Activated CD8-positive, alpha-beta T cell treated with anti-CD3 and anti-CD28 coated beads, Interleukin-2, amount 10 ng/mL, durations not matched to agents 7 days and 5 days (primary cell): ENCODE results near the gene LRRC3C. TPM values are rescaled to one million over a fixed set of nuclear protein-coding genes. Genes with fewer than 3 reads are reported as not detected.
A peak's percentile ranks its signal among the peaks of the same experiment; 100 is the strongest.

ENCODE experiments used
- ATAC-seq: fragments of 150-1000 bp; cut with Tn5 transposase; one replicate; pipeline ENCODE4 v1.10.0; 2021; ENCODE audit warnings: moderate library complexity
- CTCF ChIA-PET: fragments of 350-600 bp; sonication (Branson Sonifier 250); formaldehyde crosslinking; loops from one replicate; lab custom pipeline; 2021; ENCODE audit warnings: antibody characterized with exemption; lab: Charles Lee
- POLR2A ChIA-PET: fragments of 350-600 bp; sonication (Branson Sonifier 250); formaldehyde crosslinking; loops from one replicate; lab custom pipeline; 2021; ENCODE audit warnings: antibody characterized with exemption; lab: Charles Lee
- DNase-seq: peaks from one replicate; pipeline ENCODE4 v3.0.0-alpha.2; 2020
- H3K27ac Mint-ChIP-seq: one replicate; pipeline ENCODE4 v1.8.0; 2021; ENCODE audit warnings: mild to moderate bottlenecking, mixed read lengths
- H3K27me3 Mint-ChIP-seq: one replicate; pipeline ENCODE4 v1.8.0; 2021; ENCODE audit warnings: low read depth, mixed read lengths
- H3K36me3 Mint-ChIP-seq: one replicate; pipeline ENCODE4 v1.8.0; 2021; ENCODE audit warnings: low read depth, mixed read lengths
- H3K4me1 Mint-ChIP-seq: one replicate; pipeline ENCODE4 v1.8.0; 2021; ENCODE audit warnings: low read depth, mixed read lengths
- H3K4me3 Mint-ChIP-seq: one replicate; pipeline ENCODE4 v1.8.0; 2021; ENCODE audit warnings: mild to moderate bottlenecking, mixed read lengths
- H3K9me3 Mint-ChIP-seq: one replicate; pipeline ENCODE4 v1.8.0; 2022; ENCODE audit warnings: mixed read lengths; ENCODE audit not compliant: insufficient read depth
- total RNA-seq, 2 experiments: library from RNA; stranded (reverse); gene quantifications; one replicate each; pipeline ENCODE4 v1.2.3, GENCODE V29; 2021

Gene LRRC3C
- total RNA-seq, 2 experiments from 2014 or later, result not detected

GRCh38 chr17:39908789-39909352 lies 18.7 kb upstream of the LRRC3C start:
- no peak for ATAC-seq
- Mint-ChIP-seq H3K36me3 (peaks cover 80% of the 10 kb centered on the region), H3K4me1 (peaks cover 34% of the 10 kb centered on the region), H3K4me3 (no peak overlapping the region), H3K9me3 (no peaks in the 10 kb centered on the region), H3K27ac (no peak overlapping the region), H3K27me3 (no peaks in the 10 kb centered on the region)
- DNase-seq, result no peak
- ChIA-PET POLR2A (interaction anchor here (1.1 kb wide), 1 partner anchor 25 kb away, joined by 3 read pairs; no protein-coding TSS in a partner anchor), CTCF (interaction anchor here (1.4 kb wide), 1 partner anchor 287 kb away, joined by 3 read pairs; no protein-coding TSS in a partner anchor)

GRCh38 chr17:39913989-39914388 lies 13.5 kb upstream of the LRRC3C start:
- Mint-ChIP-seq H3K9me3 (no peaks in the 10 kb centered on the region), H3K4me1 (peaks cover 30% of the 10 kb centered on the region), H3K27me3 (no peaks in the 10 kb centered on the region), H3K4me3 (no peak overlapping the region), H3K27ac (no peak overlapping the region), H3K36me3 (peaks cover 80% of the 10 kb centered on the region)
- ATAC-seq, result no peak
- ChIA-PET CTCF (no interaction called here), POLR2A (no interaction called here)
- no peak for DNase-seq

- peaks cover 77% of the 10 kb centered on the region for H3K36me3 Mint-ChIP-seq
- H3K4me1 Mint-ChIP-seq, result peaks cover 42% of the 10 kb centered on the region
- ChIA-PET POLR2A (interaction anchor here (1.1 to 1.5 kb wide), 2 partner anchors 10 to 65 kb away, joined by 3 to 6 read pairs; partner anchors contain the start of gene PSMD3), CTCF (interaction anchor here (0.7 to 1.8 kb wide), 2 partner anchors 292 to 294 kb away, joined by 3 to 4 read pairs; no protein-coding TSS in a partner anchor)
- H3K27me3 Mint-ChIP-seq, result no peaks in the 10 kb centered on the region
- no peak overlapping the region for H3K27ac Mint-ChIP-seq
- no peak for ATAC-seq
- DNase-seq, result no peak
- no peak overlapping the region for H3K4me3 Mint-ChIP-seq
- no peaks in the 10 kb centered on the region for H3K9me3 Mint-ChIP-seq
Observed at GRCh38 chr17:39915559-39915958, 12.0 kb upstream of the LRRC3C start.

- Mint-ChIP-seq H3K36me3 (peaks cover 78% of the 10 kb centered on the region), H3K4me1 (peaks cover 54% of the 10 kb centered on the region), H3K27ac (peak overlapping the region; percentile 19), H3K27me3 (no peaks in the 10 kb centered on the region), H3K4me3 (no peak overlapping the region), H3K9me3 (no peaks in the 10 kb centered on the region)
- no peak for ATAC-seq
- ChIA-PET POLR2A (interaction anchor here (0.6 to 2.0 kb wide), 2 partner anchors 9 to 35 kb away, joined by 3 to 7 read pairs; no protein-coding TSS in a partner anchor), CTCF (interaction anchor here (1.2 to 1.7 kb wide), 2 partner anchors 23 to 33 kb away, joined by 4 read pairs; no protein-coding TSS in a partner anchor)
- DNase-seq, result no peak
Observed at GRCh38 chr17:39916918-39917317, 10.6 kb upstream of the LRRC3C start.

GRCh38 chr17:39919087-39919683 lies 8.3 kb upstream of the LRRC3C start:
- no peak for ATAC-seq
- Mint-ChIP-seq H3K9me3 (no peaks in the 10 kb centered on the region), H3K27ac (peak overlapping the region; percentile 61), H3K27me3 (no peaks in the 10 kb centered on the region), H3K4me3 (no peak overlapping the region), H3K36me3 (peaks cover 81% of the 10 kb centered on the region), H3K4me1 (peaks cover 77% of the 10 kb centered on the region)
- CTCF ChIA-PET, result interaction anchor here (0.7 to 1.4 kb wide), 2 partner anchors 9 to 1549 kb away, joined by 3 to 4 read pairs; no protein-coding TSS in a partner anchor
- POLR2A ChIA-PET, result interaction anchor here (1.0 to 1.1 kb wide), 2 partner anchors 24 to 90 kb away, joined by 3 read pairs; no protein-coding TSS in a partner anchor
- DNase-seq, result no peak

- peak overlapping the region; percentile 58 for H3K4me3 Mint-ChIP-seq
- POLR2A ChIA-PET, result interaction anchor here (1.0 kb wide), 1 partner anchor 91 kb away, joined by 3 read pairs; no protein-coding TSS in a partner anchor
- no peaks in the 10 kb centered on the region for H3K9me3 Mint-ChIP-seq
Observed at GRCh38 chr17:39920218-39921210, 7.0 kb upstream of the LRRC3C start.

GRCh38 chr17:39921323-39921722 lies 6.2 kb upstream of the LRRC3C start:
- peaks cover 87% of the 10 kb centered on the region for H3K36me3 Mint-ChIP-seq
- no peaks in the 10 kb centered on the region for H3K27me3 Mint-ChIP-seq
- DNase-seq (peak; percentile 53), ATAC-seq (peak; percentile 45)
- ChIA-PET CTCF (interaction anchor here (1.2 to 1.9 kb wide), 3 partner anchors 37 to 300 kb away, joined by 4 to 6 read pairs (median 4); no protein-coding TSS in a partner anchor), POLR2A (no interaction called here)
- peak overlapping the region; percentile 88 for H3K27ac Mint-ChIP-seq
- H3K4me1 Mint-ChIP-seq, result peaks cover 87% of the 10 kb centered on the region
- H3K9me3 Mint-ChIP-seq, result no peaks in the 10 kb centered on the region
- peak overlapping the region; percentile 58 for H3K4me3 Mint-ChIP-seq

More at GRCh38 chr17:39920218-39921210, 7.0 kb upstream of the LRRC3C start:
- DNase-seq (peak; percentile 64), ATAC-seq (peak; percentile 47)
- CTCF ChIA-PET, result interaction anchor here (0.7 to 1.4 kb wide), 3 partner anchors 10 to 373 kb away, joined by 3 to 4 read pairs (median 4); no protein-coding TSS in a partner anchor
- H3K4me1 Mint-ChIP-seq, result peaks cover 88% of the 10 kb centered on the region
- no peaks in the 10 kb centered on the region for H3K27me3 Mint-ChIP-seq
- peak overlapping the region; percentile 88 for H3K27ac Mint-ChIP-seq
- H3K36me3 Mint-ChIP-seq, result peaks cover 86% of the 10 kb centered on the region

- no peak for DNase-seq
- Mint-ChIP-seq H3K4me1 (peaks cover 82% of the 10 kb centered on the region), H3K27ac (peak overlapping the region; percentile 88), H3K27me3 (no peaks in the 10 kb centered on the region), H3K4me3 (peak overlapping the region; percentile 58), H3K36me3 (peaks cover 80% of the 10 kb centered on the region), H3K9me3 (no peaks in the 10 kb centered on the region)
- ChIA-PET POLR2A (interaction anchor here (1.2 to 1.5 kb wide), 2 partner anchors 11 to 166 kb away, joined by 4 to 5 read pairs; no protein-coding TSS in a partner anchor), CTCF (interaction anchor here (0.7 to 1.9 kb wide), 5 partner anchors 19 to 300 kb away, joined by 3 to 6 read pairs (median 4); partner anchors contain the start of gene PSMD3)
- ATAC-seq, result no peak
Observed at GRCh38 chr17:39922006-39922405, 5.5 kb upstream of the LRRC3C start.

GRCh38 chr17:39923230-39923629 lies 4.3 kb upstream of the LRRC3C start:
- POLR2A ChIA-PET, result interaction anchor here (1.5 kb wide), 1 partner anchor 12 kb away, joined by 4 read pairs; no protein-coding TSS in a partner anchor
- CTCF ChIA-PET, result interaction anchor here (1.0 to 2.0 kb wide), 3 partner anchors 35 to 302 kb away, joined by 3 to 7 read pairs (median 6); partner anchors contain the start of gene PSMD3
- DNase-seq (no peak), ATAC-seq (no peak)
- Mint-ChIP-seq H3K9me3 (no peaks in the 10 kb centered on the region), H3K36me3 (peaks cover 69% of the 10 kb centered on the region), H3K4me3 (peak overlapping the region; percentile 20), H3K4me1 (peaks cover 77% of the 10 kb centered on the region), H3K27me3 (no peaks in the 10 kb centered on the region), H3K27ac (peak overlapping the region; percentile 88)

GRCh38 chr17:39923836-39924690 lies 3.5 kb upstream of the LRRC3C start:
- Mint-ChIP-seq H3K27ac (peak overlapping the region; percentile 88), H3K36me3 (peaks cover 63% of the 10 kb centered on the region), H3K4me1 (peaks cover 77% of the 10 kb centered on the region), H3K27me3 (no peaks in the 10 kb centered on the region), H3K4me3 (peak overlapping the region; percentile 86), H3K9me3 (no peaks in the 10 kb centered on the region)
- ATAC-seq (no peak), DNase-seq (no peak)
- ChIA-PET CTCF (interaction anchor here (0.7 to 2.0 kb wide), 5 partner anchors 13 to 103 kb away, joined by 3 to 7 read pairs (median 3); partner anchors contain the start of gene PSMD3), POLR2A (interaction anchor here (0.6 to 2.4 kb wide), 2 partner anchors 47 to 57 kb away, joined by 3 to 12 read pairs; partner anchors contain the start of gene PSMD3)
